ENCODE data around the gene ZC3H18. TPM values are rescaled to one million over a fixed set of nuclear protein-coding genes. Genes with fewer than 3 reads are reported as not detected.

Gene ZC3H18
- total RNA-seq, 1 experiment from 2014 or later = 12.6 TPM

GRCh38 chr16:88581033-88581432 is 10.8 kb downstream of the ZC3H18 start:
- no peak for DNase-seq (ENCODE audit: low read depth)

GRCh38 chr16:88582912-88583575 is 12.8 kb downstream of the ZC3H18 start:
- DNase-seq (ENCODE audit: low read depth) = no peak

- DNase-seq (ENCODE audit: low read depth) = no peak
Observed at GRCh38 chr16:88584676-88585075, 14.5 kb downstream of the ZC3H18 start.

GRCh38 chr16:88585269-88585668 is 15.1 kb downstream of the ZC3H18 start:
- no peak for DNase-seq (ENCODE audit: low read depth)

GRCh38 chr16:88585927-88586581 is 15.9 kb downstream of the ZC3H18 start:
- DNase-seq (ENCODE audit: low read depth) = no peak

GRCh38 chr16:88588148-88588547 is 17.9 kb downstream of the ZC3H18 start:
- no peak for DNase-seq (ENCODE audit: low read depth)

- no peak for DNase-seq (ENCODE audit: low read depth)
Observed at GRCh38 chr16:88588754-88589153, 18.6 kb downstream of the ZC3H18 start.

GRCh38 chr16:88589441-88589840 is 19.2 kb downstream of the ZC3H18 start:
- no peak for DNase-seq (ENCODE audit: low read depth)

- DNase-seq (ENCODE audit: low read depth) = no peak
Observed at GRCh38 chr16:88591577-88592021, 21.4 kb downstream of the ZC3H18 start.

GRCh38 chr16:88593061-88593460 is 22.9 kb downstream of the ZC3H18 start:
- DNase-seq (ENCODE audit: low read depth) = no peak

GRCh38 chr16:88593489-88593888 is 23.3 kb downstream of the ZC3H18 start:
- no peak for DNase-seq (ENCODE audit: low read depth)

GRCh38 chr16:88593910-88594309 is 23.7 kb downstream of the ZC3H18 start:
- DNase-seq (ENCODE audit: low read depth) = no peak

- DNase-seq (ENCODE audit: low read depth) = no peak
Observed at GRCh38 chr16:88595101-88595500, 24.9 kb downstream of the ZC3H18 start.

GRCh38 chr16:88595921-88596320 is 25.7 kb downstream of the ZC3H18 start:
- no peak for DNase-seq (ENCODE audit: low read depth)

- no peak for DNase-seq (ENCODE audit: low read depth)
Observed at GRCh38 chr16:88596483-88596882, 26.3 kb downstream of the ZC3H18 start.

- DNase-seq (ENCODE audit: low read depth) = no peak
Observed at GRCh38 chr16:88597856-88598491, 27.8 kb downstream of the ZC3H18 start.

- no peak for DNase-seq (ENCODE audit: low read depth)
Observed at GRCh38 chr16:88599092-88599733, 29.0 kb downstream of the ZC3H18 start.

- DNase-seq (ENCODE audit: low read depth) = no peak
Observed at GRCh38 chr16:88599825-88600538, 29.8 kb downstream of the ZC3H18 start.

- no peak for DNase-seq (ENCODE audit: low read depth)
Observed at GRCh38 chr16:88600539-88600896, 30.3 kb downstream of the ZC3H18 start.

- no peak for DNase-seq (ENCODE audit: low read depth)
Observed at GRCh38 chr16:88601313-88602036, 31.3 kb downstream of the ZC3H18 start.

GRCh38 chr16:88602091-88602490 is 31.9 kb downstream of the ZC3H18 start:
- DNase-seq (ENCODE audit: low read depth) = no peak
